ENCODE results near the gene FUT7.

The FUT7 gene

DNA sequence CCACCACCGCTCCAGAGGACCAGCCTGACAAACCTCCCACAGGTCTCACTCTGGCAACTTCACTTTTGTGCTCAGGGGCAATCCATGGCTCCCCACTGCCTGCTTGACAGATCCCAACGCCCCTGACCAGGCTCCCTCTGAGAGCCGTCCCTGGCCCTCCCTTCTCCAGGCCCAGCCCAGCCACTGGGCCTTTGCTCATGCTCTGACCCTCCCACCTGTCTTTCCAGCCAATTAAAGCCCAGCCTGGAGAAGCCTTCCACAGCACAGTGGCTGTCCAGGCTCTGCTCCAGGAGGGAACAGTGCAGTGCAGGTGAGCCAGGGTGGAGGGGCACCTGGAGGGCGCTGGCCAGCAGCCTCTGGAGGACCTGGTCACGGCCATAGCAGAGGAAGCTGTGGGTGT lies 18.7 kb upstream of the FUT7 start:
- FAIRE-seq (no peak), DNase-seq (ENCODE audit: low spot score) (no peak)

DNA sequence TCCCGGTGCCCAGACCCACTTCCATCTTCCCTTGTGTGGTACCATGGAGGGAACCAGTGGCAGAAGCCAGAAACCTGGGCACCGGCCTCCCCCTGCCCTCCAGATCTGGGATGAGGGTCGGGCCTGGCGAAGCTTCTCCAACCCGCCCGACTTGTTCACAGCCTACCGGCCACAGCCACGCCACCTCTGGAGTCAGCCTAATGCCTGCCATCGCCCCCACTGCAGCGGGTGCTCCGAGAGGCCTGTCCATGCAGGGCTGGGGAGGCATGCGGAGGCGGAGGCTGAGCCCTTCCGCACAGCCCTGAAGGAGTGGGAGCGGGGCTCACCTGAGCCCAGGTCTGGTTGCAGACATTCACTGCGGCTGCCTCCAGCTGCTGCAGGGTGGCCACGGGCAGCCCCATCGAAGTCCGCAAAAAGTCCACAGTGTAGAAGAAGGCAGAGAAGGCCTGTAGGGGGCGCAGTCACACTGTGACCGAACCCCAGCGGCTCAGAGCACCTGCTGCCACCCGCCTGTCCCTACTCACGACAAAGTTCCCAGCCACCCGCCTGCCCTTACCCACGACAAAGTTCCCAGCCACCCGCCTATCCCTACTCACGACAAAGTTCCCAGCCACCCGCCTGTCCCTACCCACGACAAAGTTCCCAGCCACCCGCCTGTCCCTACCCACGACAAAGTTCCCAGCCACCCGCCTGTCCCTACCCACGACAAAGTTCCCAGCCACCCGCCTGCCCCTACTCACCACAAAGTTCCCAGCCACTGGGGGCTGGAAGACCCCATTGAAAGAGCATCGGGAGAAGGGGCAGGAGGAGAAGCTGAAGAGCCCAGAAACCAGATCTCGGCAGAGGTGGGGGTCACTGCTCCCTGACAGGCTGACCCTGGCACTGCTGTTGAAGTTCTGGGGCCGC lies 17.9 kb upstream of the FUT7 start:
- no peak for FAIRE-seq
- DNase-seq (ENCODE audit: low spot score), result no peak

DNA sequence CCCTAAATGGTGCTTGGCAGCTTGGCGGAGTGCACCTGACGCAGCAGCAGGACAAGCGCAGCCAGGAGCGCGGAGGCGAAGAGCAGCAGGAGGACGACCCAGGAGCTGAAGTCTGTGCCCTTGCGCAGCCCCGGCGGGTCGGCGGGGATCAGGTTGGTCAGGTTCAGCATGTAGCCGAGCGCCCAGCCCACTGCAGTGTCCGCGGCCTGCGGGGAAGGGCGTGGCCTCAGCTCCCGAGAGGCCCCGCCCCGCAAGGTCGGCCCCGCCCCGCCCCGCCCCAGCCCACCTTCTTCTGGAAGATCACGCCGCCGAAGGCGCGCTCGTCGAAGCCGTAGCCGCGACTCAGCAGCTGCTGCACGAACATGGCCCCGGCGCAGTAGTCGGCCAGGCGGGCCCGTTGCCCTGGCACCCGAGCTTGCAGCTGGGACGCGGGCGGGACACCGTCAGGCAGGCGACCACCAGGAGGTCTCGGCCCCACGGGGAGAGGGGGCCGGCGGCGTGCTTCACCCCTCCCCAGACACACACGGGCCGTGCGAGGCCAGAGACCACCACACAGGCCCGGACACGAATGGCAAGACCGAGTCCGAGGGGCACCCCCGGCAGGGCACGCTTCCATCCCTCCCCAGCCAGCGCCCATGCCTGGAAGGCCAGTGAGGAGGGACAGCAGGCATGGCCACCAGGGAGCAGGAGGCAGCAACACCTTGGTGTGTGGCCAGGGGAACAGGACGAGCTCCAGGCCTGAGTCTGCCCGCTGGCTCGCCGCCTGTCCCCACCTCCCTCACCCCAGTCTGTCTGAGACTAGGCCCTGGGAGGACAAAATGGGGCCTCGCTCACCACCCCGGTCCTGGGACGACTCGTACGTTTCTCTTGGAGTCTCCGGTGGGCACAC lies 17.0 kb upstream of the FUT7 start:
- DNase-seq (ENCODE audit: low spot score), result no peak
- FAIRE-seq, result no peak

DNA sequence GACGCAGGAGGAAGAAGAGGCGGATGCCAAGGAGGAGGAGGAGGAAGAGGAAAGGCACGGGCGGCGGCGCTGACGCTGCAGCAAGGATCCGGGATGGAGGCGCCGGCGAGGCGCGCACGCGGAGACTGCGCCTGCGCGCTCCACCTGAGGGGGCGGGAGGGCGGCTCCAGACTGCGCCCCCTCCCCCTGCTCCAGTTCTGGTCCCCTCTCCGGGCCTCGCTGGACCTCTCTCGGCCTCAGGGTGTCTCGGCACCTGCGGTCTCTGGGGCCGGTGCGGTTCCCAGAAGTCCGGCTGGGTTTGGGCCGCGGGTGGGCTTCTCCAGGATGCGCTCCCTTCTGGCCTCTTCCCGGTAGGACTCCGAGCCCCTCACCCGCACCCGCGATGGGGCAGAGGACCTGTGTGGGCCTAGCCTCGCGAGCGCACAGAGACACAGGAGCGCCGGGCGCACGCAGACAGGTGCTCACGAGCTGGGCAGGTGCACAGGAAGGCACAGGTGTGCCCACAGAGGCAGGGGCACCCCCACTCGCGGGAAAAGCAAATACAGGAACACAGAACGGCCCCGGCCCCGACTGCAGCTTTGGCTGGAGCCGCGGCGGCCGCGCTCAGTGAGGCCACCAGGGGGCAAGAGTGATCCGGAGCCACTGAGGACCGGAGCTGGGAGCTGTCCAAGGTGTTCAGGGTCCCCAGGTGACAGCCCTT lies 14.3 kb upstream of the FUT7 start, which contains the start of gene NPDC1:
Gene NPDC1 (minus strand): TSS at position 90 of the 700 bp plus-strand sequence. CDS start 188 bp downstream, outside the sequence.
- FAIRE-seq (no peak), DNase-seq (ENCODE audit: low spot score) (peak; percentile 62)

DNA sequence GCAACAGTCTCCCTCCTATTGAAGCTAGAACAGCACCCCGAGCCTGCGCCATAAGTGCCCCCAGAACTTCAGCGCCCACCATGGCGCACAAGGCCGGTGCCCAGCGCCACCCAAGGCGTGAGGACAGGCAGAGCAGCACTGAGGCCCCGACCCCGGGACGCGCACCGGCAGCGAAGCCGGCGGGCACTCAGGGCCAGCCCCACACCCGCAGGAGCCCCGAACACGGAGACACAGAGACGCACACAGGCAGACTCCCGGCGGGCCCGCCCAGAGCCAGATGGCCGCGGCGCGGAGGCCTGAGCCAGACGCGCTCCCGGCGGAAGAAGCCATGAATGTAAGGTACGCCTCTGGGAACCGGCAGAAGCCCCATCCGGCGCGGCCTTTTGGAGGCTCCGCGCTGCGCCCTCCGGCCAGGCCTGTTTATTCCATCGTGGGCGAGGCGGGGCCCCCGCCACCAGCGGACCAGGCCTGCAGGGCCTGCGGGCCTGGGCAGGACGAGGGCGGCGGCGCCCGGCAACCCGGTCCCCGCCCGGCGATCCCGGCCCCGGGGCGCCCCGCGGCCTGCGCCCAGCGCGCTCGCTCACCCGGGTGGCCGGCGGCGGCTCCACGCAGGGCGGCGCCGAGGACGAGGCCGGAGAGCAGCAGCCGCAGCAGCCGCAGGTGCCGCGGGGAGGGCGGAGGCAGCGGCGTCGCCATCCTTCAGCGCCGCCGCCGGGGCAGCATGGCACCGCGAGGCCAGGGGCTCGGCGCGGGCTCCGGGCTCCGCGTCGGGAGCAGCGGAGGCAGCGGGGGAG lies 13.6 kb upstream of the FUT7 start:
- no peak for DNase-seq (ENCODE audit: low spot score)

DNA sequence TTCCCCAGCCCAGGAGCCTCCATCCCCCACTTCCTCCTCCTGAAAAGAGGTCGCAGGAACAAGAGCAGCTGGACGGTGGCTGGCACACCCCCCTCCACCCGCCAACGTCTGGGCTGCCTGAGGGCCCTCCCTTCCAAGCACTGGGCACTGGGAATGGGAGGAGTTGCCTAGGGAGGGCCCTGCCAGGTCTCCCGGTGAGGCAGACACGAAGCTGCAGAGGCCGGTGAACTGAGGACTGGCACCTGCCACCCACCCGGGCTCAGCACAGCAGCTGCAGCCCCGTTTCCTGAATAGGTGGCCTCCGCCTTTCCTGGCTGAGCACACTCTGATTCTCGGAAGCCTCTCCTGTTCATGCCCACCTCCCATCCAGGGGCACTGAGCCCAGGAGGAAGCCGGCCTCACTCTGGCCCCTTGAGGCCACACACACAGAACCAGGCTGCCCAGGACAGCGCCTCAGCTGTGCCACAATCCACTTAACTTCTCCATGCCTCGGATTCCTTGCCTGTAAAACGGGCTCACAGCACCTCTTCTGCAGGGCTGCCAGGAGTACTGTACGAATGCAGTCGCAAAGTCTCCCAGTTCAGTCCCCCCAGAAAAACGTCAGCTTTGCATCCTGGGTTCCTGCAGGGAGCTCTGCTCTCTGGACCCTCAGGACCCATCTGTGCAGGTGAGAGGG lies 12.8 kb upstream of the FUT7 start:
- DNase-seq (ENCODE audit: low spot score), result peak; percentile 49
- no peak for FAIRE-seq

More for the DNA sequence above, 13.6 kb upstream of the FUT7 start:
- FAIRE-seq, result no peak

DNA sequence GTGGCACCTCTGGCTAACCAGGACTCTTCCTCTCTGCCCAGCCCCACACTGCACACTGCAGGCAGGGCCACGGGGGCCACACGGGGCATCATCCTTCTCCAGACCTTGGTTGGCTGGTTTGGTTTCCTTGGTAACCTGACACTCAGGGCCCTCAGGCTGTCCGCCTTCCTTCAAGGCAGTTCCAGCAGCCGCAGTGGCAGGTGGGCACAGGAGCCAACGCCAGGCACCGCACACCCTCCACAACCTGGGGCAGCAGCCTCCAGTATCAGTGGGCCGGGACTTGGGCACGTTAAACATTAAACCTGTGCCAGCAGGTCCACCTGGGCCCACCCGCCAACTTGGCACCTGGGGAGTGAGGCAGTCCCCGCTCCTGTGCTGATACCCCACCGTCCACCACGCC lies 12.1 kb upstream of the FUT7 start:
- no peak for FAIRE-seq
- DNase-seq (ENCODE audit: low spot score), result no peak

DNA sequence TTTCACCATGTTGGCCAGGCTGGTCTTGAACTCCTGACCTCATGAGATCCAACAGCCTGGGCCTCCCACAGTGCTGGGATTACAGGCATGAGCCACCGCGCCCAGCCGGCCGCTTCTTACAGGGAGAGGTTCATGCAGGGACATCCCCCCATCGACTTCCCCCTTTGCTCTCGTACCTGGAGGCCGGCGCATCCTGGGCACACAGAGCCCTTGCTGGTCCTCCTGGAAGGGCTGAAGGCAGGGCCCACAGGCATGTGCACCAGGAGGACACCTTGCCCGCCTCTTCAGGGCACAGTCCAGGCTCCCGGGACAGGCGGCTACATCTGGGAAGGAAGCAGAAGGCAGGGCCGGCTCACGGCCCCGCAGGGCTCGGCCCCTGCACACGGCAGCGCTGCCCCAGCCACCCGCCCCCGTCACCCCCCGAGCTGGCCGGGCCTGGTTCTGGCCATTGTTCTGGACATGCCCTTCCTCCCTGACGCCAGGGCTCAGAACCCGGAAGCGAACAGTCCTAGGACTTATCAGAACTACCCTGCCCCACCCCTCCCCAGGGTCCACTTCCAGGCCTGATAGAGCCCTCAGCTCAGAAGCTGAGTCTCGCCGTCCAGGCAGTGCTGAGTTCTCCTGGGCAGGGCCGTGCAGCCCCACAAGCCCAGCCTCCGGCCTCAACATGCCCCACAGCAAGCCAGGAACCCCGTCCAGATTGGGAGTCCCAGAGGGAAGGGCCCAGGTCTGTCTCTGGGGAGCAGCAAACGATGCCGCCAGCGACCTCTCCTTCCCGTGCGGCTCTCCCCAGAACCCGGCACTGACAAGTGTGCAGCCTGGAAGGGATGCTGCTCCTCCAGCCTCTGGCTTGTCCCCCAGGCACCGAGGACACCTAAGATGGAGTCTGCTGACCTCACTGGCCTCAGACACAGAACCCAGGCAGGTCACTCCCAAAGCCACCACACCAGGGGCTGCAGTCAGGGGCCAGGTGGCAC lies 11.2 kb upstream of the FUT7 start:
- no peak for FAIRE-seq
- no peak for DNase-seq (ENCODE audit: low spot score)

DNA sequence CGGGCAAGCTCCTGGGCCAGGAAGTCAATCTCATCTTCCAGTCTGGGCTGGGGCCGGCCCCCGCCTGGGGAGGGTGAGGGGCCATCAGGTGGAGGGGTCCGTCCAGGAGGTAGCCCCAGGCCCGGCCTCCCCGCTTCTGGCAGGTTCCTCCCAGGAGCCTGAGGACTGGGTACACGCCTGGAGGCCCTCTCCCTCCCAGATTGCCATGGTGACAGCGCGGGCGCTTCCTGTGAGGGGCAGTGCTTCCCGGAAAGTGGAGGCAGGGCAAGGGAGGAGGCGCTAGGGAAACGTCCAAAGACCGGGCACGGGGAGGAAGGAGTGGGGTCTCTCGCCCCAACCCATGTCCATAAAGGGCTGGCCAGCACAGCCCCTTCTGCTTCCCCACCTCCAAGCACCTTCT lies 9.2 kb upstream of the FUT7 start:
- FAIRE-seq (no peak), DNase-seq (ENCODE audit: low spot score) (no peak)

DNA sequence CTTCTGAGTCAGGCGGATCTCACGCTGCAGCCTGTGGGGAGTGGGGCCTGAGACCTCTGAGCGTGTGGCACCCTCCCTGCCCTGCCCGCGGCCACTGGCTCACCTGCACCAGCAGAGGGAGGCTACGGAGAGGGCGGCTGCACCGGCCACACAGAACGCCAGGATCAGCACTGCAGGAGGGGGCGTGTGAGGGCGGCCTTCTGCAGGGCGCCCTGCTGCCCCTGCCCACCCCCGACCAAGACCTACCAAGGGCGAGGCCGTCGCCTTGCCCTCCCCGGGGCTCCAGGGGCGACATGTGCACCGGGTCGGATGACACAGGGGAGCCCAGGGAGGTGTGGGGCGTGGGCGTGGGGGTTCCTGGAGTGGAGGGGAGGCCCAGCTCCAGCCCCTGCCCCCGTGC lies 8.7 kb upstream of the FUT7 start:
- DNase-seq (ENCODE audit: low spot score) (no peak), FAIRE-seq (no peak)

DNA sequence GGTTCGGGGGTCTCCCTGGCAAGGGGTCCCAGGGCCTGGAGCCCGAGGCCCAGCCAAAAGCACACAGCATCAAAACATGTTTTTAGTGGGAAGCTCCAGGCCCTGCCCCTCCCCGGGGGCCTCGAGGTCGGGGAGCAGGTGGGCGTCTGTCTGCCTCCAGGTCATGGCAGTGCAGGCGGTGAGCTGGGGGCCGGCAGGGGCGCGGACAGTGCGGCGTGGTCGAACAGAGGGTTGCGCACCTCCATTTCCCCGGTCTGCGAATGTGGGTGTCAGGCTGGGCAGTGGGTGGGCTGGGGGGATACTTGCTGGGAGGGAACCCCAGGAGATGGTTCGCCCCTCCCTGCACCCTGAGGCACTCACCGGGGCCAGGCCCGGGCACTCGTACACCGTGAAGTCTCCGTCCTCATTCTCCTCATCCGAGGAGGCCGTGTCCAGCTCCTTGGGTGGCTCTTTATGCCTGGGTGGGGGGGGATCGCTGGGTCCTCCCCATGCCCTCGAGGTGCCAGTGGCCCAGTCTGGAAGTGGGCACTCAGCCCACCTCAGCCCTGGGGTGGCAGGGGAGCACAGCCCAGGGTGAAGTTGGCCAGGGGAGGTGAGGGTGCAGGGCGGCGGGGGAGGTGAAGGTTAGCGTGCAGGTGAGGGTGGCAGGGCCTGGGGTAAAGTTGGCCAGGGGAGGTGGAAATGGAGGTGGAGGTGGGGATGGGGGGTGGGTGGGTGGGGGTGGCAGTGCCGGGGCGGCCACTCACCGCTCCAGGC lies 7.9 kb upstream of the FUT7 start:
- no peak for DNase-seq (ENCODE audit: low spot score)
- FAIRE-seq, result no peak

DNA sequence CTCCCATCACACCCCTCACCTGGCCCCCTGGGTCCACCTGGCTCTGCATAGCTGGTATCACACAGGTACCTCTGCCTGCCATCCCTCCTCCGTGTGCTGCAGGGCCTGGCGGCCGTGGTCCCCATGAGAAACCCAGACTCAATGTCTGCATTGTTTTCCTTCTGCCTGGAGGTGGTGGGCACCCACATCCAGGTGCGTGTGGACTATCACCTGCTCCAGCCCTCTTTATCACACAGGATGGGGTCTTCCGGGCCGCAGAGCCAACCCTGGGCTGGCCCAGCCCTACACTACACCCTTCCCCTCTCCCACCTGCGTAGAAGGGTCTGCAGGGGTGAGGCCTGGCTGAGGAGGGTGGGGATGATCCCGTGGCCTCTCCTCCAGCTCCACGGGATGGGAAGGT lies 7.0 kb upstream of the FUT7 start:
- FAIRE-seq, result no peak
- DNase-seq (ENCODE audit: low spot score), result no peak

DNA sequence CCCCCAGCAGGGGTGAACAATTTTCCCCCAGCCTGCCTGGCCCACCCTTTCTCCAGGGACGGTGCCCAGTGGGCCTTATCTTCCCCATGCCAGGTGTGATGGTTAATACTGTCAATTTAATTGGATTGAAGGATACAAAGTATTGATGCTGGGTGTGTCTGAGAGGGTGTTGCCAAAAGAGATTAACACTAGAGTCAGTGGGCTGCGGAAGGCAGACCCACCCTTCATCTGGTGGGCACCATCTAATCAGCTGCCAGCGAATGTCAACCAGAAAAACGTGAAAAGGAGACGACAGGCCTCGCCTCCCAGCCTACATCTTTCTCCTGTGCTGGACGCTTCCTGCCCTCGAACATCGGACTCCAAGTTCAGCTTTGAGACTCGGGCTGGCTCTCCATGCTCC lies 5.6 kb upstream of the FUT7 start:
- no peak for FAIRE-seq

DNA sequence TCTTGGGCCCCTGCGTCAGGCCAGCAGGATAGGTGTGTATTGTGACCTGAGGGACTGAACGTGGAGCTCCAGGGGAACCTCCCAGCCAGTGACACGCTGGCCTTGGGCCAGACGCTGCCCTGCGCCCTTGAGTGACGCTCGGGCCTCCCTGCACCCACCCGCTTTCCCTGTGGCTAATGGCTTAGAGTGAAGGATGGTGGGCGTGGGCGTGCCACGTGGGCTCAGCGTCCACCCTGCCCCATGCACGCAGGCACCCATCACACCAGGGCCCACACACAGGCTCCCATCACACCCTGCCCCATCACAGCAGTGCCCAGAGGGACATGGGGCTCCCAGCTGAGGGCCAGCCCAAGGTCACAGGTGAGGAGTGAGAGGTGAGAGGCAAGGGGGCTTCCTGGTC lies 5.1 kb upstream of the FUT7 start:
- FAIRE-seq (no peak), DNase-seq (ENCODE audit: low spot score) (no peak)

More for the DNA sequence above, 5.6 kb upstream of the FUT7 start:
- no peak for DNase-seq (ENCODE audit: low spot score)

DNA sequence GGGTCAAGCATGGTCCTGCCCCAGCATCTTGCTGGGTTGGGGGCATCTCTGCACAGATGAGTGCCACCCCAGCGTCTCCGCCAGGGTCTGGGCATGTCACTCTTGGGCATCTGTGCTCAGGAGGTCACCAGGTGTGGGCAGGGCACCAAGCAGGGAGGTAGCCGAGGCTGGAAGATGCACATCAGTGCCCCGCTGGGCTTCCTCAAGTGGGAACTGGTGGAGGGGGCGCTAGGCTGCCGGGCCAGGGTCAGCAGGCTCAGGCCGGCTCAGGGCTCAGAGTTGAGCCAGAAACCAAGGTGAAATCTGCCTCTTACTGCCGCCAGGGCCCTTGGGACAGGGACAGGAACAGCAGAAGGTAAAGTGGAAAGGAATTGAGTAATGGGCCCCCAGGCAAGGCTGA lies 4.0 kb upstream of the FUT7 start:
- FAIRE-seq, result no peak
- DNase-seq (ENCODE audit: low spot score), result no peak

DNA sequence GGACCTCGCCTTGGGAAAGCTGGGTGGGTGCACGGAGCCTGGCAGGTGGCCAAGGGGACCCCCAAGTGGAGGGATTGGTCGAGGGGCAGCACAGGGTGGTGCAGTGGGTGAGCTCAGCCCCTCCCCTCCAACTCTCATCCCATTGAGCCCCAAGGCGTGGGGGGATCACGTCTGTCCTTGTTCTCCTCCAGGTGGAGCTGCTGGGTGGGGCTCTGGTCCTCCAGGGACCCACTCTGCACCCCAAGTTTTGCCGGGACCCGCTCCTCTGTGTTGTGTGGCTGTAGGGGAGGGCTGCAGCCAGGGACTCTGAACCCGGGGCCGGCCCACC lies 3.6 kb upstream of the FUT7 start:
- no peak for FAIRE-seq
- DNase-seq (ENCODE audit: low spot score), result no peak

DNA sequence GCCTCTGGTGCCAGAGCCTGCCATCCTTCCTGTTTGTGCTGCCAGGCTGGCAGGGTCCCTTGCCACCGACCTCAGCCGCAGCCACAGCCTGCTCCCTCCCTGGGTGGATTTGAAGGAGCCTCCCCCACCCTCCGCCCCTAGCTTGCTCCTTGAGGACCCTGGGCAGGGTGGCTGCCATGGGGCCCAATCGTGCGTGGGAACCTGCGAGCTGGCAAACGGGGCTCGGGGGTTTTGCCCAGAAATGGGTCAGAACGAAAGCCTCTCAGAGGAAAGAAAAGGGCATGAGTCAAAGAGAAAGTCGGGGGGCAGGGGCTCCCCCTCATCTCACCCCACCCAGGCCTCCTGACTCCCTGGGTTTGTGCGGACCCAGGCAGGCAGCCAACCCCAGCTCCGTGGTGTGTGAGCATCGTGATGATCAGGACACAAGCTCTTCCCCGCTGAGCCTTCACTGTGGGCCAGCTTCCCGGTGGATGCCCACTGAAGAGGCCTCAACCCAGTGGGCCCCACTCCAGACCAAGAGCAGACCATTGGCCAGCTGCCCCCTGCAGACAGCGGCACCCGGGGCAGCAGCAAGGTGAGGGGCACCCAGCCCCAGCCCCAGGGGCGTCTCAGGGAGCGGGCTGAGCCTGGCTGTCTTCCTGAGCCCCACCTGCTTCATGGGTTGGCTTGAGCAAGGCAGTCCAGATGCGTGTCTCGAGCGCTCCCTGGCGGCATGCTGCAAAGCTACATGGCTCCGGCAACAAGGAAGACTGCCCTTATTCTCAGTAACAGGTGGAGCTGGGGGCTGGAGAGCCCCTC lies 3.0 kb upstream of the FUT7 start:
- FAIRE-seq, result no peak
- peak; percentile 74 for DNase-seq (ENCODE audit: low spot score)
